ENCODE results near the gene SSTR3. TPM values are rescaled to one million over a fixed set of nuclear protein-coding genes. Genes with fewer than 3 reads are reported as not detected.

Gene SSTR3
- total and polyA plus RNA-seq, 2 of the 4 experiments (the other 2 are of a cell fraction), result under 0.01 to 0.07 TPM

DNA sequence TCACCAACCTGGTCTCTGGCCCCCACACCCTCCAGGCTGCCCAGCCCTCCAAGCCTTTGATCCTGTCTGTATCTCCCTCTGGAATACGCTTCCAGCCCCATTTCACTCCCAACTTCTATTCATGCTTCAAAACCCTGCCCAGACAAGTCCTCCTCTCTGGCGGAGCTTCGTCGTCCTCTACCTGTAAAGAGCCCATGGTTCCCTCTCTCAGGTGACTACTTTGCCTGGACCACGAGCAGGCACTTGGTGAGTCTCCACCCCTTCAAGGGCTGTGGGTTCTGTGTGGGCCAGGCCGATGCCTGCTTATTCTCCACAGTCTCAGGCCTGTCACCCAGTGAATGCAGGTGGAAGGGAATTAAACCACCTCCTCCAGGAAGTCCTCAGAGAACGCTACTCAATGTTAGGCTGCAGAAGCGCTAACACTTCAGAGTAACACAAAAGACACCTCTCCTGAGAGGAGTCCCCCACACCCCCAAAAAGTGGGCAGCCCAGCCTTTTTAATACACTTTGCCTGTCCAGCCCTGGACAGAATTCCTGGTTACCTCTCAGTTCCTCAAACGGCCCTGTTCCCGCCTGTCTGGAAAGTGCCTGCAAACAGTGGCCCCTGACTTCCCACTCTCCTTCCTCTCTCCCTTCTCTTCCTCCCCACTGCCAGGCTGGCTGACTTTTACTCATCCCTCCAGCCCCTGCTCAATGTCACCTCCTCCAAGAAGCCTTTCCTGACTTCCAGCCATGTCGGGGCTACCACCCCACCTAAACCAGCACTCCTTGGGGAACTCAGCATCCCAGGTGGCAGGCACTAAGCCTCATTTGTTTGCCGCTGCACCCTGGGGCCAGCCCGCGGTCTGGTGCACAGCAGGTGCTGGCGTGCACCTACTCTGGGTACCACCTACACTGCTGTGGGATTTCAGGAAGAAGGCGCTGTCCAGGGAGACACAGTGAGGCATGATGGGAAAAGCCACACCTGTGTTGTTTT lies 22.7 kb upstream of the SSTR3 start:
- POLR2A ChIA-PET (ENCODE audit: unreplicated experiment), result no interaction called here
- TF ChIP-seq MAZ (IDR thresholded peaks at IDR 0.05; ENCODE audit: borderline replicate concordance, low read depth, low read length) (no peak), RFX5 (IDR thresholded peaks at IDR 0.05; ENCODE audit: low read depth, low read length) (no peak), NFE2L2 (IDR thresholded peaks at IDR 0.05; ENCODE audit: low read depth, low read length) (no peak), RAD21 (IDR thresholded peaks at IDR 0.05; ENCODE audit: low read length) (no peak), CEBPB (IDR thresholded peaks at IDR 0.05; ENCODE audit: low read depth, low read length) (no peak), BHLHE40 (IDR thresholded peaks at IDR 0.05; ENCODE audit: low read depth, low read length) (no peak), MXI1 (IDR thresholded peaks at IDR 0.05; ENCODE audit: borderline replicate concordance, low read depth, low read length) (no peak), RCOR1 (IDR thresholded peaks at IDR 0.05; ENCODE audit: insufficient replicate concordance, low read length) (no peak), MAFK (IDR thresholded peaks at IDR 0.05; ENCODE audit: low read depth, low read length) (no peak), POLR2A (IDR thresholded peaks at IDR 0.05; ENCODE audit: low read depth, low read length) (no peak), SMC3 (IDR thresholded peaks at IDR 0.05; ENCODE audit: low read depth, low read length) (no peak), CHD1 (IDR thresholded peaks at IDR 0.05; ENCODE audit: low read depth, low read length) (no peak)
- TF ChIP-seq, protein P1, sequence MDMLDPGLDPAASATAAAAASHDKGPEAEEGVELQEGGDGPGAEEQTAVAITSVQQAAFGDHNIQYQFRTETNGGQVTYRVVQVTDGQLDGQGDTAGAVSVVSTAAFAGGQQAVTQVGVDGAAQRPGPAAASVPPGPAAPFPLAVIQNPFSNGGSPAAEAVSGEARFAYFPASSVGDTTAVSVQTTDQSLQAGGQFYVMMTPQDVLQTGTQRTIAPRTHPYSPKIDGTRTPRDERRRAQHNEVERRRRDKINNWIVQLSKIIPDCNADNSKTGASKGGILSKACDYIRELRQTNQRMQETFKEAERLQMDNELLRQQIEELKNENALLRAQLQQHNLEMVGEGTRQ (IDR thresholded peaks at IDR 0.05; ENCODE audit: low read depth, low read length), result no peak
- TF ChIP-seq, protein P2, sequence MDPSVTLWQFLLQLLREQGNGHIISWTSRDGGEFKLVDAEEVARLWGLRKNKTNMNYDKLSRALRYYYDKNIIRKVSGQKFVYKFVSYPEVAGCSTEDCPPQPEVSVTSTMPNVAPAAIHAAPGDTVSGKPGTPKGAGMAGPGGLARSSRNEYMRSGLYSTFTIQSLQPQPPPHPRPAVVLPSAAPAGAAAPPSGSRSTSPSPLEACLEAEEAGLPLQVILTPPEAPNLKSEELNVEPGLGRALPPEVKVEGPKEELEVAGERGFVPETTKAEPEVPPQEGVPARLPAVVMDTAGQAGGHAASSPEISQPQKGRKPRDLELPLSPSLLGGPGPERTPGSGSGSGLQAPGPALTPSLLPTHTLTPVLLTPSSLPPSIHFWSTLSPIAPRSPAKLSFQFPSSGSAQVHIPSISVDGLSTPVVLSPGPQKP (IDR thresholded peaks at IDR 0.05; ENCODE audit: borderline replicate concordance, low read depth, low read length), result no peak

More for the DNA sequence above, 22.7 kb upstream of the SSTR3 start:
- in situ Hi-C loops (cut with MboI; ENCODE audit: low sequenced_read_pairs) (no loop called here), dilution Hi-C loops (cut with HindIII; ENCODE audit: low sequenced_read_pairs, unreplicated experiment) (no loop called here), intact Hi-C loops (cut with micrococcal nuclease) (no loop called here)
- no peaks in the 10 kb centered on the region; a peak in 1 of 4 replicates for H3K79me1 ChIP-seq (ENCODE audit: low read depth in 1 of 2, low read length in 2 of 2)
- DNase-seq, result no peak
- no peak overlapping the region for H3K9ac ChIP-seq (ENCODE audit: low read depth, low read length)
- H2AFZ ChIP-seq (replicated peaks; ENCODE audit: low read length, poor library complexity), result no peak overlapping the region
- H3K18ac ChIP-seq (ENCODE audit: low read depth, low read length), result no peak overlapping the region
- H3K23ac ChIP-seq (ENCODE audit: low read depth, low read length), result no peak overlapping the region
- H2BK120ac ChIP-seq (ENCODE audit: low read depth, low read length), result no peak overlapping the region
- no peak overlapping the region for H3K4me2 ChIP-seq (ENCODE audit: low read depth, low read length)
- no peak overlapping the region for H4K91ac ChIP-seq (ENCODE audit: insufficient read depth, low read depth, low read length)
- WGBS, 2 experiments (ENCODE audit: extremely low coverage in 2 of 2, insufficient read length in 1 of 2), result 100% methylated on average over 5 of the region's 16 CpGs; no CpG with 5 or more reads in 1 of the 2 experiments
- no peak overlapping the region for H4K8ac ChIP-seq (ENCODE audit: low read depth in 2 of 2, low read length in 2 of 2)
- peaks cover 7% of the 10 kb centered on the region; the same call in 1 of the 2 replicates for H4K20me1 ChIP-seq (ENCODE audit: insufficient read depth, low read length)
- H2AK5ac ChIP-seq (ENCODE audit: low read depth, low read length), result peak overlapping the region; percentile 26; the same call in 1 of the 2 replicates
- H3K27ac ChIP-seq (ENCODE audit: insufficient read depth, low read length), result no peak overlapping the region
- H3K4me1 ChIP-seq (ENCODE audit: control insufficient read depth, insufficient read depth, low read length), result peaks cover 4% of the 10 kb centered on the region
- peak overlapping the region; percentile 28 for H2AK9ac ChIP-seq (replicated peaks; ENCODE audit: low read depth, low read length, poor library complexity)
- no peaks in the 10 kb centered on the region; the same call in 1 of the 2 replicates for H3K27me3 ChIP-seq (ENCODE audit: control insufficient read depth, insufficient read depth, low read length)
- H2BK20ac ChIP-seq (ENCODE audit: low read depth, low read length), result no peak overlapping the region
- no peaks in the 10 kb centered on the region for H3K36me3 ChIP-seq (ENCODE audit: control insufficient read depth, insufficient read depth, low read length)
- no peak overlapping the region for H4K5ac ChIP-seq (ENCODE audit: low read depth, low read length)
- CTCF ChIA-PET, result no interaction called here
- H2BK15ac ChIP-seq (ENCODE audit: low read depth, low read length), result no peak overlapping the region
- H3K4ac ChIP-seq (ENCODE audit: low read depth, low read length), result no peak overlapping the region
- H3K9me1 ChIP-seq (ENCODE audit: insufficient read depth, low read length), result no peaks in the 10 kb centered on the region
- H3K56ac ChIP-seq (ENCODE audit: extremely low read depth, insufficient read depth, low read length), result no peak overlapping the region
- no TSS peak for BruUV-seq (replicated peaks)
- ATAC-seq (ENCODE audit: low read depth), result no peak
- H3K14ac ChIP-seq (replicated peaks; ENCODE audit: low read depth, low read length), result no peak overlapping the region
- no peak overlapping the region for H3K4me3 ChIP-seq (ENCODE audit: insufficient read depth, low read depth, low read length)
- no peak overlapping the region for H2BK5ac ChIP-seq (ENCODE audit: low read depth, low read length, poor library complexity, severe bottlenecking)
- H3K9me3 ChIP-seq (ENCODE audit: control insufficient read depth, insufficient read depth, low read length), result no peaks in the 10 kb centered on the region
